ENCODE measurements around the gene GBX2. TPM values are rescaled to one million over a fixed set of nuclear protein-coding genes. Genes with fewer than 3 reads are reported as not detected.

GBX2 gene
- total RNA-seq, 4 donors from 2014 or later, result not detected

GRCh38 chr2:236161531-236161930 is 6.7 kb downstream of the GBX2 start:
- Histone ChIP-seq H3K27ac (no peak overlapping the region), H3K36me3 (no peaks in the 10 kb centered on the region), H3K4me1 (peaks cover 15 to 56% (median 28%) of the 10 kb centered on the region in 3 donors), H3K4me3 (no peak overlapping the region), H3K27me3 (peaks cover 33 to 97% (median 44%) of the 10 kb centered on the region in 4 donors), H3K9me3 (no peaks in the 10 kb centered on the region)
- no peak for DNase-seq
- WGBS, 2 donors, result 48 to 80% methylated on average over 2 to 3 of the region's 12 CpGs
- TF ChIP-seq POLR2A (IDR thresholded peaks at IDR 0.05) (no peak), CTCF (IDR thresholded peaks at IDR 0.05) (no peak)
- intact Hi-C loops (cut with DNase I), result no loop called here

- H3K36me3 ChIP-seq, result no peaks in the 10 kb centered on the region
- 33 to 50% methylated on average over 4 to 7 of the region's 15 CpGs for WGBS, 2 donors
- no peak overlapping the region for H3K4me3 ChIP-seq
- no peaks in the 10 kb centered on the region for H3K9me3 ChIP-seq
- peaks cover 32 to 97% (median 41%) of the 10 kb centered on the region in 4 donors for H3K27me3 ChIP-seq
- intact Hi-C loops (cut with DNase I), result no loop called here
- TF ChIP-seq POLR2A (IDR thresholded peaks at IDR 0.05) (no peak), CTCF (IDR thresholded peaks at IDR 0.05) (no peak)
- peaks cover 10 to 51% (median 23%) of the 10 kb centered on the region in 3 donors for H3K4me1 ChIP-seq
- no peak overlapping the region for H3K27ac ChIP-seq
- no peak for DNase-seq
These were observed 7.1 kb downstream of the GBX2 start for GRCh38 chr2:236161082-236161462.

GRCh38 chr2:236160366-236161081 is 7.7 kb downstream of the GBX2 start:
- no peaks in the 10 kb centered on the region for H3K9me3 ChIP-seq
- intact Hi-C loops (cut with DNase I), result no loop called here
- 28 to 41% methylated on average over 13 to 19 of the region's 22 CpGs for WGBS, 2 donors
- H3K36me3 ChIP-seq, result no peaks in the 10 kb centered on the region
- H3K27ac ChIP-seq, result no peak overlapping the region
- TF ChIP-seq CTCF (IDR thresholded peaks at IDR 0.05) (no peak), POLR2A (IDR thresholded peaks at IDR 0.05) (no peak)
- no peak for DNase-seq
- peaks cover 26 to 94% (median 35%) of the 10 kb centered on the region in 4 donors for H3K27me3 ChIP-seq
- no peak overlapping the region for H3K4me3 ChIP-seq
- peaks cover 10 to 47% (median 23%) of the 10 kb centered on the region in 3 donors for H3K4me1 ChIP-seq

GRCh38 chr2:236159778-236160170 is 8.4 kb downstream of the GBX2 start:
- intact Hi-C loops (cut with DNase I), result no loop called here
- Histone ChIP-seq H3K9me3 (no peaks in the 10 kb centered on the region), H3K27ac (no peak overlapping the region), H3K4me1 (peaks cover 10 to 40% (median 21%) of the 10 kb centered on the region in 3 donors), H3K36me3 (no peaks in the 10 kb centered on the region), H3K4me3 (no peak overlapping the region), H3K27me3 (peaks cover 19 to 87% (median 30%) of the 10 kb centered on the region in 4 donors)
- no peak for DNase-seq
- WGBS, 2 donors, result 16 to 31% methylated on average over 10 to 11 of the region's 33 CpGs
- TF ChIP-seq CTCF (IDR thresholded peaks at IDR 0.05), result no peak
- no peak for TF ChIP-seq POLR2A (IDR thresholded peaks at IDR 0.05)

GRCh38 chr2:236158969-236159777 is 9.0 kb downstream of the GBX2 start:
- H3K36me3 ChIP-seq, result no peaks in the 10 kb centered on the region
- no peak overlapping the region for H3K4me3 ChIP-seq
- H3K27me3 ChIP-seq, result peaks cover 15 to 81% (median 25%) of the 10 kb centered on the region in 4 donors
- 38 to 47% methylated on average over 10 to 12 of the region's 45 CpGs for WGBS, 2 donors
- intact Hi-C loops (cut with DNase I), result no loop called here
- no peak overlapping the region for H3K27ac ChIP-seq
- DNase-seq, result no peak
- H3K4me1 ChIP-seq, result peaks cover 6 to 34% (median 15%) of the 10 kb centered on the region in 3 donors
- no peaks in the 10 kb centered on the region for H3K9me3 ChIP-seq
- no peak for TF ChIP-seq POLR2A (IDR thresholded peaks at IDR 0.05)
- TF ChIP-seq CTCF (IDR thresholded peaks at IDR 0.05), result no peak

All from esophagus squamous epithelium (tissue), 5 donors.